Measurements from ENCODE around the gene WDR5. TPM values are rescaled to one million over a fixed set of nuclear protein-coding genes. Genes with fewer than 3 reads are reported as not detected.

Gene WDR5
- 14.0 and 21.0 TPM in 2 replicates for total RNA-seq

GRCh38 chr9:134135343-134136117 is at the start of gene WDR5:
Gene WDR5, plus strand, starts transcription at chr9:134136082. Its CDS starts 3,796 bp downstream, at chr9:134139878.

Other genes with a start within 250 kb of the WDR5 start
- gene VAV2, start 143.8 kb upstream of the WDR5 start, total RNA-seq, result 14.8 and 32.8 TPM in 2 replicates
- 16.3 and 19.1 TPM in 2 replicates for gene BRD3OS, start 110.6 kb upstream of the WDR5 start, total RNA-seq
- gene BRD3, start 68.1 kb upstream of the WDR5 start, total RNA-seq, result 8.6 and 17.9 TPM in 2 replicates
- not detected in 2 replicates for gene RNU6ATAC, start 28.5 kb downstream of the WDR5 start, total RNA-seq
- gene RXRA, start 190.4 kb downstream of the WDR5 start, total RNA-seq, result 7.4 and 12.4 TPM in 2 replicates

All from smooth muscle cell of the umbilical artery (primary cell).